ENCODE results near the gene UTP14C.
"Not testable (repeated sequence)": the region's sequence is repeated elsewhere in the genome, so short reads cannot be mapped to it uniquely, and the experiment has no call there.

Gene UTP14C, protein sequence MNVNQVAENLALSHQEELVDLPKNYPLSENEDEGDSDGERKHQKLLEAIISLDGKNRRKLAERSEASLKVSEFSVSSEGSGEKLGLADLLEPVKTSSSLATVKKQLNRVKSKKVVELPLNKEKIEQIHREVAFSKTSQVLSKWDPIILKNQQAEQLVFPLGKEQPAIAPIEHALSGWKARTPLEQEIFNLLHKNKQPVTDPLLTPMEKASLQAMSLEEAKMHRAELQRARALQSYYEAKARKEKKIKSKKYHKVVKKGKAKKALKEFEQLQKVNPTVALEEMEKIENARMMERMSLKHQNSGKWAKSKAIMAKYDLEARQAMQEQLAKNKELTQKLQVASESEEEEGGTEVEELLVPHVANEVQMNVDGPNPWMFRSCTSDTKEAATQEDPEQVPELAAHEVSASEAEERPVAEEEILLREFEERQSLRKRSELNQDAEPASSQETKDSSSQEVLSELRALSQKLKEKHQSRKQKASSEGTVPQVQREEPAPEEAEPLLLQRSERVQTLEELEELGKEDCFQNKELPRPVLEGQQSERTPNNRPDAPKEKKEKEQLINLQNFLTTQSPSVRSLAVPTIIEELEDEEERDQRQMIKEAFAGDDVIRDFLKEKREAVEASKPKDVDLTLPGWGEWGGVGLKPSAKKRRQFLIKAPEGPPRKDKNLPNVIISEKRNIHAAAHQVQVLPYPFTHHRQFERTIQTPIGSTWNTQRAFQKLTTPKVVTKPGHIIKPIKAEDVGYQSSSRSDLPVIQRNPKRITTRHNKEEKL
- 0 reads per million in 17 experiments for total RNA-seq

DNA sequence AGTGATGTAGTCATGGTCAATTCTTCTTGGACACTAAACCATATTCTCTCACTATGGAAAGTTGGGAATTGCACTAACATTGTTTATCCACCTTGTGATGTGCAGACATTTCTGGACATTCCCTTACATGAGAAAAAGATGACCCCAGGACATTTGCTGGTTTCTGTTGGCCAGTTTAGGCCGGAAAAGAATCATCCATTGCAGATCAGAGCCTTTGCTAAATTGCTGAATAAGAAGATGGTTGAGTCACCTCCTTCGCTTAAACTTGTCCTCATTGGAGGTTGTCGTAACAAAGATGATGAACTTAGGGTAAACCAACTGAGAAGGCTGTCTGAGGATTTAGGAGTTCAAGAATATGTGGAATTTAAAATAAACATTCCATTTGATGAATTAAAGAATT, at the start of gene UTP14C:
TSS of gene UTP14C (plus strand) at position 211 of the 400 bp plus-strand sequence. CDS start 4,114 bp downstream, outside the sequence.
- no peak for DNase-seq

DNA sequence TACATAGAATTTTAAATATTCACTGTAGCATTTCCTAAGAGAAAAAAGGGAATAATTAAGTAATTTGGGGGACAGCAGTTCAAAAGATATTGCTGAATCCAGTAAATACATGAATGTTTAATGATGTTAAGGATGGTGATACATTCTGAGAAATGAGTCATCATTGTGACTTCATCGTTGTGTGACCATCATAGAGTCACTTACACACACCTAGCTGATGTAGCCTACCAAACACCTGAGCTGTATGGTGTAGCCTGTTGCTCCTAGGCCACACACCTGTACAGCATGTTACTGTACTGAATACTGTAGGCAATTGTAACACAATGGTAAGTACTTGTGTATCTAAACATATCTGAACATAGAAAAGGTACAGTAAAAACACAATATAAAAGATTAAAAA, 48.1 kb upstream of the UTP14C start:
- no peak for DNase-seq

DNA sequence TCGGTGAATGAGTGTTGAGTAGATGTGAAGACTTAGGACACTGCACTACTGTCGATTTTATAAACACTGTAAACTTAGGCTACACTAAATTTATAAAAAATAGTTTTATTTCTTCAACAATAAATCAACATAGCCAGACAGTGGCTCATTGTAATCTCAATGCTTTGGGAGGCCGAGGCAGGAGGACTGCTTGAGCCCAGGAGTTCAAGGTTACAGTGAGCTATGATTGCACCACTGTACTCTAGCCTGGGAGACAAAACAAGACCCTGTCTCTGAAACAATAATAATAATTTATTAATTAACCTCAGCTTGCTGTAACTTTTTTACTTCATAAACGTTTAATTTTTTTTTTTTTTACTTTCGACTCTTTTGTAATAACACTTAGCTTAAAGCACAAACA, 47.6 kb upstream of the UTP14C start:
- no peak for DNase-seq

DNA sequence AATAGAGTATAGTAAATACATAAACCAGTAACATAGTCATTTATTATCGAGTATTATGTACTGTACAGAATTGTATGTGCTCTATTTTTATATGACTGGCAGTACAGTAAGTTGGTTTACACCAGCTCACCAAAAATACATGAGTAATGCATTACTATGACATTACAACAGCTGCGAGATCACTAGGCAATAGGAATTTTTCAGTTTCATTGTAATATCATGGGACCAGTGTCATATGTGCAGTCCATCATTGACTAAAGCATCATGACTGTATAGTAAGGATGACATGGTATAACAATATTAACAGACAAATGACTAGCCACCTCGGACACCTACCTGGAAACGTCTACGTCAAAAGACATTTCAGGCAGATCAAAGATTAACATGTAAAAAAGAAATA, 46.9 kb upstream of the UTP14C start:
- no peak for DNase-seq

DNA sequence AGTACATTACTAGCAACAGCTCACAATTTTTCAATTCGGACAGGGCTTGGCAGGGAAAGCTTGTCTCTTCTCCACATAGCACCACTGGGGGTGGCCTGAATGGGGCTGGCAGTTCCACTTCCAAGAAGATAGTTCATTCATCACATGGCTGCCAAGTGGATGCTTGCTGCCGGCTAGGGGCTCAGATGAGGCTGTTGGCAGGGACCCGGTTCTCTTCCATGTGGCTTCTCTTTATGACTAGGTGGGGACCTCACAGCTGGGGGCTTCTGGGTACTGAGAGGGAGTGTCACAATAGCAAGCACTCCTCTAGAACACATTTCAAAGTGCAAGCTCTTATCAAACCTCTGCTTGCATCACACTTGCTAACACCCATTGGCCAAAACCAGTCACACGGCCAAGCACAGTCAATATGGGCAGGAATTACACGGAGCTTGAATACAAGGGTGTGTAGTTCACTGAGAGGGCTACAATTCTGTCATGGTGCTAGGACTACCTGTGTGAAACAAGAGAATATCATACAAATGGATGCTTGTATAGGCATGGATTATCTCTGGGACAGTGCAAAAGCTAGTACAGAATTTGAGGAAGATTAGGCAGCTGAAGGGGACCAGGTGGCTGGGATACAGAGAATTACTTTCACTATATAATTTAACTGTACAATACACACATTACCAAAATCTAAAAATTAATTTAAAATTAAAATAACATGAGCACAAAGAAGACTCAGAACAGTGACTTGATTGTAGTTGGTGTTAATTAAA, 45.5 kb upstream of the UTP14C start:
- no peak for DNase-seq

DNA sequence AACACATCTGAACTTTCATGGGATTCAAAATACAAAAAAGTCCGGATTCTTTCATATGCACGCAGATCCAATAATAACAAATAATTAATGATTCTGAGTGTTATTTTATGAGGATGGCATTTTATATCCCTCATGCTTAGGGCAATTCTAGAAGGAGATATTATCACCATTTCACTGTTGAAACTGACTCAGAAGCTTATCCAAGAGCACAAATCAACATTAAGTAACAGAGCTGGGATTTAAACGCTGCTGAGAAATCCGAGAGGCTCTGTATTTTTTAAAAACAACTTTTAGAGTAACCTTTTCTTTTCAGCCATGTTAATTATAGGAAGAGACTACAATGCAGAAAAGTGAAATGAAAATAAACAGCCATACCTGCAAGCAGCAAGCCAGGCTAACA, 43.6 kb upstream of the UTP14C start:
- no peak for DNase-seq

DNA sequence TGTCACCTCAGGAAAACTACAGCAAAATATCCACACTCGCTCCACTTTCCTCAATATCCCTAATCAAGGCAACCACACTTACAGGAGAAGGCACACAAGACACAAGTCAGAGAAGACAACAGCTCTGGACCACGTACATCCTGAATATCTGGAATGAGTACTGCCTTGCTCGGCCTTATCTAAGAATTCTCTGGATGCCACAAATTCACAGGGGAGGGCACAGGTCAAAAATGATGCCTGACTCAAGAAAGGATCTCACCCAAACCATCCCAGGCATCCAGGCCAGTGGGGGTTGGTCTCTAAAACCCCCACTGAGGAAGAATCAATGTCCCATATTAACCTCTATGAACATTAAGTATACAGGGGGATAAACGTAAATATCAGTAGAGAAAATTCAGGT, 43.1 kb upstream of the UTP14C start:
- no peak for DNase-seq

DNA sequence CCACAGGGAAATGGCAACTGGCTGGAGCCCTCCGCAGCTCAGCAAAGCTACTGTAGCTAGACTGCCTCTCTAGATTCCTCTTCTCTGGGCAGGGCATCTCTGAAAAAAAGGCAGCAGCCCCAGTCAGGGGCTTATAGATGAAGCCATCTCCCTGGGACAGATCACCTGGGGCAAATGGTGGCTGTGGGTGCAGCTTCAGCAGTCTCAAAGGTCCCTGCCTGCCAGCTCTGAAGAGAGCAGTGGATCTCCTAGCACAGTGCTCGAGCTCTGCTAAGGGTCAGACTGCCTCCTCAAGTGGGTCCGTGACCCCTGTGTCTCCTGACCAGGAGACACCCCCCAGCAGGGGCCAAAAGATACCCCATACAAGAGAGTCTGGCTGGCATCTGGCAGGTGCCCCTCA, 41.2 kb upstream of the UTP14C start:
- DNase-seq = not testable (repeated sequence)

DNA sequence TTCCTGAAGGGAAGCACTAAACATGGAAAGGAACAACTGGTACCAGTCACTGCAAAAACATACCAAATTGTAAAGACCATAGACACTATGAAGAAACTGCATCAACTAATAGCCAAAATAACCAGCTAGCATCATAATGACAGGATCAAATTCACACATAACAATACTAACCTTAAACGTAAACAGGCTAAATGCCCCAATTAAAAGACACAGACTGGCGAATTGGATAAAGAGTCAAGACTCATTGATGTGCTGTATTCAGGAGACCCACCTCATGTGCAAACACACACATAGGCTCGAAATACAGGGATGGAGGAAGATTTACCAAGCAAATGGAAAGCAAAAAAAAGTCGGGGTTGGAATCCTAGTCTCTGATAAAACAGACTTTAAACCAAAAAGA, 39.6 kb upstream of the UTP14C start:
- not testable (repeated sequence) for DNase-seq

DNA sequence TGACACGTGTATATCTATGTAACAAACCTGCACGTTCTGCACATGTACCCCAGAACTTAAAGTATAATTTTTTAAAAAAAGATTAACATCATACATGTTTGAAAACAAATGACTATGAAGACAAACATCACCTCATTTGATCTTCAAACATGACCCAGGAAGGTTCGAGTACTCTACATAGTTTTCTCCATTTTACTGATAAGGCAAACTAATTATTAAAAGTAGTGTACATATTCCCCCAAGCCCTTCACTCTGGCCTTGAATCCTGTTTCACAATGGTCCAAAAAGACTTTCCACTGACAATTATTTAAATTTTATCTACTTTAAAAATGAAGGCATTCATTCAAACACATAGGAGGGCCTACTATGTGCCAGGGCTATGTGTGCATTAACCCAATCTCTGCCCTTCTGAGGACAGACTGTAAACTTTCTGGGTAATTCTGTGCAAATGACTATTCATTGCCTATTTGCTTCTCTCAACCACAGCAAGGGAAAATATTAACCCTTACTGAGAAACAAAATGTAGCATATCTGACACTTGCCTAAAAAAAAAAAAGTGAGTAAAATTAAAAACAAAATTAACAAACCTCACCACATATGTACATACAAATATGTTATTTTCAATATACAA, 35.4 kb upstream of the UTP14C start:
- DNase-seq = no peak

DNA sequence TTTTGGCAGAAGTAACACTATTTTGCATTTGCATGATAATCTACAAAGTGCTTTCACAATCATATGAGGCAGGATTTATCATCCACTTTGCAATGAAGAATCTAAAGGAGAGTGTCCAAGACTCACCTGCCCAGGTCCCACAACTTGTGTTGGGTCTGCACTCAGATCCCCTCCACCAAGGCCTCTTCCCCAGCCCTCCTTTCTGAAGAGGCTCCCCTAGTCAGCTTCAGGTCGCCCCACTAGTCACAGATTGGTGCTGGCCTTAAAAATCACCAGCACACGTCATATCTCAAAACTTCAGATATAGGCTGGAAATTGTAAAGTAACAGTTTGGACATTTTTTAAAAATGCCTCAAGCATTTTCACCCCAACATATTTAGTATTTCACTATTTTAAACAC, 30.8 kb upstream of the UTP14C start:
- DNase-seq = no peak

DNA sequence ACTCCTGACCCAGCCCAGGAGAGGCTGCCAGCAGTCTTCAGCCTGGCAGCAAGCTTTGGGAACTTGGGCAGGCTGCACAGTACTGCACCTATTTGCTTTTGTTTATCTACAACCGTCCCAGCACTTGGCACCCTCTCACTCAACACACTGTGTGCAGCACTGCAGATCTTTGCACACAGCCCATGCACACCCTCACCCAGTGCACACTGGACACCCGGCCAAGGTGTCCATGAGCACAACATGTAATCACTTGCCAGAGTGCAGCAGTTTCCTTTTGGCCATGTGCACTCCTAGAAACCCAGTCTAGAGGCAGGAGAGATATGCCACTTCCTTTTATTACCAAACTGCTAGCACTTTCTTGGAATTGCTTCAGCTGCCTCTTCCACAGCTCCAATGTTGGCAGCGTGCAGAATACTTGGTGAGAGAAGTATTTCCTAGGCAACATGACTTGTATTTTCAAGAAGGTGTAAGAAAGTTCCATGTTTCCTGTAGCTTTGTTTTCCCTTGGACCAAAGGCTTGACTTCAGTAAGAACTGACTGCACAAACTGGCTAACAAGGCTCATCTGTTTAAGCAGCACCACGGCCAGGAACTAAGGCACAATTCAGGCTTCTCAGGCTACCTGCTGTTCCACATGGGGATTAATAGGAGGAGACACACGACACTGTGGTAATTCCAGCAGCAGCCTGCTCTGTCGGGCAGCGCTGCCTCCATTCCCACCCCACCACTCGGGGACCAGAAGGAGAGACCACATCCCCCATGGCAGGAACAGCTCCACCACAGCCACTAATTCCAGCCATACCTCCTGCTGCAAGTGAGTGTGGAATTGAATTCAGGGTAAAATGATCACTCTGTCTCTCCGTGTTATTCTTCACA, 28.6 kb upstream of the UTP14C start:
- peak; percentile 6 to 28 (median 18) for DNase-seq

DNA sequence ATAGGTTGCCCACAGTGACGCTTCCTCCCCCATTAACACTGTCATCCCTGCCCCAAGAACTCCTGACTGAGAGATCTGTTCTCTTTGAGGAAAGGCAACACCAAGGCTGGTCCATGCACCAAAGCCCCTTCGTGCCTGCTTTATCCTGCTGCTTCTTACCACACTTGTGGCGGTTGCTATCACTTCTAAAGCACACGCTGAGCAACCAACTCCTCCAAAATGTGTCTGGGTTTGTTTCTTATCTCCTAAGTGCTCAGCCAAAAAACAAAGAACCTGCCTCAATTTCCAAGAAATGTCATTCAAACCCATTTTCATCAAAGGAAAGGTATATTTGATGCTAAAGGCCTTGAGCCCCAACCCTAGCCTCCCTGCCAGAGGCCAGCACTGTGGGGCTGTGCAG, 27.9 kb upstream of the UTP14C start:
- no peak for DNase-seq

DNA sequence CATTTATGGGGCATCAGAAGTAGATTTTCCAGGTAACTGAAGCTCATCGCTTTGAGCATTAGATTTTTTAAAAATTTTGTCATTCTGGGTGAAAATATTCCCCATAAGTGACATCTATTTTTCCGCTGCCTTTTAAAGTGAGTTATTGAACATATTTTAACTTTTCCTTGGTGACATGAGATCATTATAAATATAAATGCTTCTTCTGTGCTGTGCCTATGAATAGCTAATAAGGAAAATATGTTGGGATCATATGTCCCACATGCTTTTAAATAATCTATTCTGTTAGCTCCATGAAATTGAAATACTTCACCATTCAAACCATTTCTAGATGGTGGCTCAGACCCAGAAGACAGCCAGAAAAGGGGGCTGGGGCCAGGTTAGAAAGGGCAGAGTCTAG, 27.3 kb upstream of the UTP14C start:
- no peak for DNase-seq

DNA sequence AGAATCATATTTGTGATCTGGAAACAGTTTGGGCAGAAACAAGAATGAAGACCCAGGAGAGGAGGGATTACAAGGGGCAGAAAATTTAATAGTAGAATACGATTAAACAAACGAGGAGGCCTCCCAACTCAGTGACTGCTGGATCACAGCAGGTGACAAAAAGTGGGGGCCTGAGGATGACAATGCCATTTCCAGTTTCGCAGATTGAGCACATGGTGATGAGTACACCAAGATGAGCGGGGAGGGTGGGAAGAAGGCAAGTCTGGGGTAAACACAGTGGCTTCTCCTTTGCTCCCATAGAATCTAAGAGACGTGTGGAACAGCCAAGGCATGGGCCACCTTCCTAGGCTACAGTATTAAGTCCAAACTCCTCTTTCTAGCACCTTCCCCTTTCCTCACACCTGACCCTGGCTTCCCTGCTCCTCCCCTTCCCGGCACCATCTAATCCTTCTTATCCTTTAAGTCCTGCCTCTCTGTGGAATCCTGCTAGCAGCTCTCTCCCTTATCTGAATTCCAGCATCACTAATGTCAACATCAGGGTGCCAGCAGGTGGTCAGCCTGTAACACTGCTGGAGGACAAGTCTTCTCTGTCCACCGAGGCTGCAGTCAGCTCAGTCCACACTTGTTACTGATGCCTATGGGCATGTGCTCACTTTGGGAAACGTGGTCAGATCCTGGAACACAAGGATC, 26.7 kb upstream of the UTP14C start:
- no peak for DNase-seq

DNA sequence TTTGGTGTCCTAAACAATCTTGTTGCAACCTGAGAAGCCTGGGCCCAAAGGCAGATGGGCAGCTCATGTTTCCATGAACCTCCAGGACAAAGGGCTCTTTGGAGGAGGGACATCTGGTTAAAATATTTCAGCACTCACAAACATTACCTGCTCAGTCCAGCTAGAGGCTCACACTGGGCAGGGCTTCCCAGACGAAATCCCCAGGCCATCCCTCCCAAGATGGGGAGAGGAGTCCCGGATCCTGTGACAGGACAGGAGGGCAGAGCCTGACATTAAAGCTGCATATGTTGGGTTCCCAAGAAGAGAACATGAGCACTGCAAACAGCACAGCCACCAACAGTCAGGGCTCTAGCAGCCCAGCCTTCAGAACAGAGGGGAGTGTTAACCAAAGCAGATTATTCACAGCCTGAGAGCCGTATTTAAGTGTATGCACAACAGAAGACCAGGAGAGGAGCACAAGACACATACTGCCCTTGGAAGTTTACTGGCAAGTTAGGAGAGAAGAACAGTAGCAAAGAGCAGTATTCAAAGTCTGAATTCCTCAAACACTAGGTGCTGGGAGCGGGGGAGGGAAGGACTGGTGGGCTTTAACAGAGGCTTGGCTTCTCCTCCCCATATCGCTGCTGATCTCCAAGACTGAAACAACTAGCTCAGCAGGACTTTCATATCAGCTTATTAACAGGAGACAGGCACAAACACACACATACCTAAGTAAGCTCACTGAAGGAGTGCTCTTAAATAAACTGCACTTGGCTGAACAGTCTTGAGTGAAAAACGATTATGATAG, 25.6 kb upstream of the UTP14C start:
- DNase-seq = no peak

DNA sequence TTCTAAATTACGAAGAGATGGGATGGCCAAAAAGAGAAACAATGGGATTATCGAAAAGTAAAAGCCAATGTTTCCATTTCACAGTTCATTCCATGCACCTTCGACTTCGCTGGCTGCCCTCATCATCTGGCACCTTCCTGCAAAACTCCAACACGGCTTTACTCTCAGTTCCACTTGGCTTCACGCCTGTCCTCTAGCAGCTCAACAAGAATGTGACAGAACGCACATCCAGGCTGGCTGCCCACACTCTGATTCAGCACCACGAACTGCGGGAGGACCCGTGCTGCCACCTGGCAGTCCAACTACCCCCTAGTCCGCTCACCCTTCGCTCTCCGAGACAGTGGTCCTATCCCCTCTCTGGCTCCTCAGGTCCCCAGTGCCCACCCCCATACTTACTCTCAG, 25.0 kb upstream of the UTP14C start:
- DNase-seq = no peak

DNA sequence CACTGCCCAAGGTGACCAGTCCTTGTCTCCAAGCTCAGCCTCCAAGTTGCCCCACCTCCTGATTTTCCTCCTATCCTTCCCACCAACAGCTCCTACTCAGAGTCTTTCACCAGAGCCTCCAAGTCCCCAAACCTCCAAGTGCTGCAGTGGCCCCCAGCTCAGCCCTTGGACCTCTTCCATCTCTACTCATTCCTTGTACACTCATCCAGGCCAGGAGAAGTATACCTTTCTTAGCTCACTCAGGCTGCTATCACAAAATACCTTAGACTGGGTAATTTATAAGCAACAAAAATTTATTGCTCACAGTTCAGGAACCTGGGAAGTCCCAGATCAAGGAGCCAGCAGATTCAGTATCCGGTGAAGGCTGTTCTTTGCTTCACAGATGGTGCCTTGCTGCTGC, 24.6 kb upstream of the UTP14C start:
- no peak for DNase-seq

DNA sequence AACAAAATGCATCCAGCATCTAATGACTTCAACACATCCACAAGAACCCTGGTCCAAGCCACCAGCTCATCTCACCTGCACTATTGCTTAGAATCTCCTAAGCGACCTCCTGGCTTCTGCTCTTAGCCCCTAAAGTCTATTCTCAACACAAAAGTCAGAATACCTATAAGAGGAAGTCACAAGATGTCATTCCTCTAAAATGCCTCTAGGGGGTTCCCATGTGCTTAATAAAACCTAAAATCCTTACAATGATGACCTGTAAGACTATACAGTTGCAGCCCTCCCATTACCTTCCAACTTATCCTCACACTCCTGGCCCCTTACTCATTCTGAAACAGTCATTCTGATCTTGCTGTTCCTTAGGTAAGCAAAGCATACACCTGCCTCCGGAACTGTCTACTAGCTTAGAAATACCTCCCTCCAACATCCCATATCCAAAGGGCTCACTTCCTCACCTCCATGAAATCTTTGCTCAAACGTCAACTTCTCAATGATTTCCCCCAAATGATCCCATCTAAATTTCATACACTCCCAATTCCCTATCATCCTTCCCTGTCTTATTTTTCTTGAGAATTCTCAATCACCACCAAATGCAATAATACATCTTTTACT, 23.3 kb upstream of the UTP14C start:
- DNase-seq = peak; percentile 13 to 77 (median 50)

DNA sequence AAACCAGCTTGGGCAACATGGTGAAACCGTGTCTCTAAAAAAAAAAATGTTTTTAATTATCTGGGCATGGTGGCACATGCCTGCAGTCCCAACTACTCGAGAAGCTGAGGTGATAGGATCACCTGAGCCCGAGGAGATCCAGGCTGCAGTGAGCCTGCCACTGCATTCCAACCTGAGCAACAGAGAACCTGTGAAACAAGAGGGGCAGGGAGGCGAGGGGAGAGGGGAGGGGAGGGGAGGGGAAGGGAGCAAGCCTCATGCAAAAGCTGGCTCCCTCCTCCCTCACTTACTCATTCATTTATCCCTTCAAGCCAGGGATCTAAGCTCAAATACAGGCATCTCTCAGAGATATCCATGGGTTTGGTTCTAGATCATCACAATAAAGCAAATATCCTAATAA, 22.1 kb upstream of the UTP14C start:
- no peak for DNase-seq

All from suppressor macrophage (primary cell).